Islet of Langerhans (tissue), 1 donor: ENCODE results near the gene UNC45A.
"Not testable (repeated sequence)": the region's sequence is repeated elsewhere in the genome, so short reads cannot be mapped to it uniquely, and the experiment has no call there.

Source experiments
- FAIRE-seq: peaks from one replicate; lab custom pipeline; 2011; peaks lifted over from hg19 to GRCh38; lab: Jason Lieb, UNC

UNC45A gene

GRCh38 chr15:90918034-90918788 lies 16.9 kb upstream of the UNC45A start:
- no peak for FAIRE-seq

- no peak for FAIRE-seq
Measured at GRCh38 chr15:90918835-90919234, 16.2 kb upstream of the UNC45A start.

GRCh38 chr15:90921887-90922286 lies 13.2 kb upstream of the UNC45A start:
- FAIRE-seq = no peak

- not testable (repeated sequence) for FAIRE-seq
Measured at GRCh38 chr15:90922712-90923322, 12.3 kb upstream of the UNC45A start.

GRCh38 chr15:90924375-90924774 lies 10.7 kb upstream of the UNC45A start:
- no peak for FAIRE-seq

DNA sequence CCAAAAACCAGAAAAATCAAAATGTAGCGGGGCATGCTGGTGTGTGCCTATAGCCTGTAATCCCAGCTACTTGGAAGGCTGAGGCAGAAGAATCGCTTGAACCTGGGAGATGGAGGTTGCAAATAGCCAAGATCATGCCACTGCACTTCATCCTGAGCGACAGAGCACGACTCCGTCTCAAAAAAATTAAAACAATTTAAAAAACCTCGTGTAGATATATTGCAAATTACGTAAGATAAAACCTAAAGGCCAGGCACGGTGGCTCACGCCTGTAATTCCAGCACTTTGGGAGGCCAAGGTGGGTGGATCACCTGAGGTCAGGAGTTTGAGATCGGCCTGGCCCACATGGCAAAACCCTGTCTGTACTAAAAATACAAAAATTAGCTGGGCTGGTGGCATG lies 8.3 kb upstream of the UNC45A start:
- FAIRE-seq = not testable (repeated sequence)

DNA sequence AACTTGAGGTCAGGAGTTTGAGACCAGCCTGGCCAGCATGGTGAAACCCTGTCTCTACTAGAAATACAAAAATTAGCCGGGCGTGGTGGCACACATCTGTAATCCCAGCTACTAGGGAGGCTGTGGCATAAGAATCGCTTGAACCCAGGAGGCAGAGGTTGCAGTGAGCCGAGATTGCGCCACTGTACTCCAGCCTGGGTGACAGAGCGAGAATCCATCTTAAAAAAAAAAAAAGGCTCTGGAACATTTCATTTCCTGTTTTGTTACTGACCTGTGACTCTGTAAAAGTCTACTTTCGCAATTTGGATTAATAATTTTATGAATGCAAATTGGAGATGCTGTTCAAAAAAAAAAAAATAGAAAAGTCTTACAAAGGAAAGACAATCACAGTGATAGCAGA lies 7.0 kb upstream of the UNC45A start:
- FAIRE-seq = not testable (repeated sequence)

- FAIRE-seq = no peak
Measured at GRCh38 chr15:90929246-90930019, 5.7 kb upstream of the UNC45A start.

DNA sequence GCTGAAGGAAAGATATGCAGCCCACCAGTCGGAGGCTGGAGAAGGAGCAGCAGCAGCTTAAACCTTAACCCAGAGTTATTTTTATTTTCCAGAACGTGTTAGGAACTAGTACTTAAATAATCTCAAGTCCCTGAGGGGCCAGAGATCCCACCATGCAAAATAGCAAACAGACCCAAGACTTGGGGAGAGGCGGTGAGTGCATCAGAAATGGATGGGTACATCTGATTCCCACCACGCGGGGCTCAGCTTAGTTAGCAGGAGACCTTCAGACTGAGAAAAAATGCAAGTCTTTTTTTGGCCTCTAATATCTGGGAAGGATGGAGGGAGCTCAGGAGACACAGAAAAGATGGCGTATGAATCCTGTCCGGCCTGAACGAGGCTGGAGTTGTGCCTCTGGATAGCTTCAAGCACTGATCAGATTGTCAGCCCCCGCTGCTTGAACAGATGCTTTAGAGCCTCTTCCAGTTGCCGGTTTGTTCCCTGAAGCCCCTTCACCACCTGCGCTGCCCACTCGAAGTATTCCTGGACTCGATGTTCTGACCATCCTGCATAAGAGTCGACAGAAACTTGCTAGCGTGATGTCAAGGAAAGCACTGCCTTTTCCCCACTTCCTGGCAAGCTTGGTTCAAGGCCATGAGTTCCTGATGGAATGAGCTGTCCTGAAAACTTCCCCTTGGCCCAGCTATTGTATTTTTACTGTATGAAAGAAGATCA lies 4.1 kb upstream of the UNC45A start:
- FAIRE-seq = no peak

DNA sequence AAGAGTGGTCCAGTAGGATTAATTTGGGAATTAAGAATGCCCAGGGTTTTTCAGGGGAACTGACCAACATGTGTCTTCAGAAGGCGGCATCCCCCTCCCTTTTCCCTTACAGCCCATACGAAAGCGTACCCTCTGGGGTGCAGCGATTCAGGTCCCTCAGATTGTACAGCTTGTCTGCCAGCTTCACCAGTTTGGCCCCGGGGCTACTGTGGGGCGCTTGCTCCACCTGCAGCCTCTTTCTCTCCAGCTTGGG lies 3.6 kb upstream of the UNC45A start:
- no peak for FAIRE-seq

DNA sequence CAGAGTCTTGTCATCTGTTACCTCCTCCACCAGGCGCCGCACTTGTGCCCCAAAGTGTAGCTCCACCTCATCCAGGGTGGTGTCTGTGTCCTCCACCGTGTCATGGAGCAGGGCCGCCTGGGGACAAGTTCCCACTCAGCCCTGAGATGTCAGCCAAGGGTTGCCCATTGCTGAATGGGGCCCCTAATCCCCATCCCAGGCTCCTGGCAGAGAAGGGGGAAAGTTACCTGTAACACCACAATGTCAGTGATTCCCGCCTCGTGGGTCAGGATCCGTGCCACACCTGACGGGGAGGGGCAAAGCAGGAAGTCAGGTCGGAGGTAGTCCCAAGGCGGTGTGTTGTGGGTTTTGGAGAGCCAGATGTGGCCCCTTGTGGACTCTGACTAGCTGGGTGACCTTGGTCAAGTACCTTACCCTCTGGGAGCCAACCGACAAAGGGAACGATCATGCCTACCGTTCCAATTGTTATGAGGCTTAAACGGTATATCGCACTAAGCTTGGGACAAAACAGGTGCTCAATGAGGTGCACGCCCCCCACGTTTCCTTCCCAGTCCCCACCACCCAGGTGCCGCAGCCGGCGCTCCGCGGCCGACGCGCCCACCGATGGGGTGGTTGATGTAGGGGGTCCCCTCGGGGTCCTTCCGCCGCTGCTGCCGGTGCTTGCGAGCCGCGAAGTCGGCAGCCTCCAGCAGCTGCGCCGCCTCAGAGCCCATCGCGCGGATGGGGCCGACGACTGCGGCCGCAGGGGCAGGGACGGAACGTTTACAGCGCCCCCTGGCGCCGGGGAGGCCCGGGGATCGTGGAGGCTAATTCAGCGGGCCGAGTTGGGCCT lies 3.0 kb upstream of the UNC45A start, which contains the start of gene HDDC3:
HDDC3 (minus strand) TSS at position 722 of the 832 bp plus-strand sequence; CDS start at position 713, 9 bp downstream.
- no peak for FAIRE-seq

DNA sequence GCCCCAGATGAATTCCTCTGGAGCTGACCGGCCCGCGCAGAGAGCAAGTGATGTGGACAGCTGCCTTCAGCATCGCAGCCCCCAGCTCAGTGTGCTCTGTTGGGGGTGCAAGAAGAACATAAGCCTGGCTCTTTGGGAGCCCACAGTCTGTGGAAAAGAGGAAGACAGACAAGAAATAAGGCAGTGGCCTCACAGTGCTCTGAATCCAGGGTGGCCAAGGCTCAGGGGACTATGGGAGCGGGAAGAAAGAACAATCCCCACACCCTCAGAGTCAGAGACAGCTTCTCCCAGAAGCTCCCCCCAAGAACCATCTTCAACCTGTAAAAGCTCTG lies 2.5 kb upstream of the UNC45A start:
- FAIRE-seq = no peak

DNA sequence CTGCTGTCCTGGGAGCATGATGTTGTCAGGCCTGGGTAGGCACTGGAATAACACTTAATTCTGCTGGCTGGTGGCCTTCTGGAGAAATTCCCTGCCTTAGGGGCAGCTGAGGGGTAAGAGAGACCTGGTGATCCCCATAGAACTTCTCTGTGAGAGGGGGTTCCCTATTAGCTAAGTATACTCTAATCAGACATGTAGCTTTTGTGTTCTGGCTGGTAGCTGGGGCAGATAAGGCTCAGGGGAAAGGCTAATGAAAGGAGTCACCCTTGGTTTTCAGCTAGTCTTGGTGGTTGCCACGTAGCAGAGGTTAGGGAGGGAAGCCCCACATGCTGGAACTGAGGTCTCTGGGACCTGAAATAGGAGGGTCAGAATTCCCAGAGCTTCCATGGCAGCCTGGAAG lies 1.8 kb upstream of the UNC45A start:
- no peak for FAIRE-seq

- no peak for FAIRE-seq
Measured at GRCh38 chr15:90934256-90934948, 683 bp upstream of the UNC45A start.

DNA sequence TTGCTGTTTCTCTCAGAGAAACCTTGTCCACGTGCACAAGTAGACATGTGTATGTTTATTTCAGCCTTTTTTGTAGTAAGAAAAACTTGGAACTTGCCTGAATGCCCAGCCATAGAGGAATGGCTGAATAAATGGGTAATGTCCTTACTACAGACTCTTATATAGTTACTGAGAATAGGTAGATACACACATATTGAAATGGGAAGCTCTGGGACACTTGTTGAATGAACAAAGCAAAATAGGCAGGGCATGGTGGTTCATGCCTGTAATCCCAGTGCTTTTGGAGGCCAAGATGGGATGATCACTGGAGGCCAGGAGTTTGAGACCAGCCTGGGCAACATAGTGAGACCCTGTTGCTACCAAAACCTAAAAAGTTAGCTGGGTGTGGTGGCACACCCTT lies 1.7 kb downstream of the UNC45A start:
- no peak for FAIRE-seq

GRCh38 chr15:90938261-90938660 lies 3.2 kb downstream of the UNC45A start:
- no peak for FAIRE-seq

DNA sequence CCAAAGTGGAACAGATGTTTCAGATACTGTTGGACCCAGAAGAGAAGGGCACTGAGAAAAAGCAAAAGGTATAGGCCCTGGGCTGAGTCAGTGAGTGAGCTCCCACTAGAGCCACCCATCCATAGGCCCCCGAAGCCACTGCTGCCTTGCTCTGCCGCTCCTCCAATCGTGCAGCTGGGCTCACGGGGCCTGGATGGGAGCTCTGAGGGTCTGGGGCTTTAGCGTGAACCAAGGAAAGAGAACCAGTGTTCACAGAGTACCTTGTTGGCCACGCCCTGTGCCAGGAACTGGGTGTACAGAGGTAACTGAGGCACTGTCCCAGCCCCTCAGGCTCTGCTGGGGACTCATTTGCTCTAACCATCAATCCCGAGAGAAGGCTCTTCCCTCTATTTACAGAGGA lies 4.7 kb downstream of the UNC45A start:
- no peak for FAIRE-seq

DNA sequence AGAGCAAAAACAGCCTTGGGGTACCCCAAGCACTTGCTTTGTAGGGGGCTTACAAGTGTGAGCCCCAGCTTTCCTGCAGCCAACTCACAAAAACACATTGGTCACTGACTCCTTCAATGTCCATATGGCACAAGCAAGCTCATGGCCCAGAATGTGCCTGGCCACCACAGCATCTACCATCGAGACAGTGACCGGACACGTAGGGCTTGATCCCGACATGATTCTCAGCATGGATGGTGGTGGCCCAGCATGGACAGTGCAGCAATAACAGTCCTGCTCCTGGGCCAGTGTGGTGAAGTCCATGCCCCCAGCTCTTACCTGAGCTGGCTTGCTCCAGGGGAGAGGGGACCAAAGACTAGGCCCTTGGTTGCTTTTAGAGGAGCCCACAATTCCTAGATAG lies 6.0 kb downstream of the UNC45A start:
- FAIRE-seq = no peak

- no peak for FAIRE-seq
Measured at GRCh38 chr15:90942354-90943120, 7.5 kb downstream of the UNC45A start.

DNA sequence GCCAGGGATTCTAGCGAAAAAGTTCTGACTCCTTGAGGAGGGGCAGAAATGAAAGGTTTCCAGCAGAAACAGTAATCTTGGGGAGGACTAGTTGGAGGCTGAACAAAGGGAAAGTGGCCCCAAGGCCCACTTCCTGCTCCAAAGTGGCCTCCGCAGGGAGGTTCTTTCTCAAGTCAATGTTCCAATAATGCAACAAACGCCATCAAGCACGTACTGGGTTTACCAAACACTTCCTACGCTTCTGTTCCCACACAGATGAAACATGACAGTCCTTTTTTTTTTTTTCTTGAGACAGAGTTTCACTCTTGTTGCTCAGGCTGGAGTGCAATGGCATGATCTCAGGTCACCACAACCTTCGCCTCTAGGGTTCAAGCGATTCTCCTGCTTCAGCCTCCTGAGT lies 10.0 kb downstream of the UNC45A start:
- FAIRE-seq = no peak

- no peak for FAIRE-seq
Measured at GRCh38 chr15:90946538-90946937, 11.5 kb downstream of the UNC45A start.
